Keratinocyte (primary cell): ENCODE results near the gene PSMD2. TPM values are rescaled to one million over a fixed set of nuclear protein-coding genes. Genes with fewer than 3 reads are reported as not detected.

Source experiments
- DNase-seq: peaks from one replicate; pipeline ENCODE4 v3.0.0-alpha.2; 2011; ENCODE audit warnings: low read depth, missing footprints, low spot score
- FAIRE-seq: peaks from 2 replicates; lab custom pipeline; 2011; peaks lifted over from hg19 to GRCh38; lab: Jason Lieb, UNC
- H2AFZ ChIP-seq: 2 replicates; pipeline ENCODE4 v1.6.0; 2012; ENCODE audit warnings: low read length, control low read depth, inconsistent platforms; ENCODE audit not compliant: control insufficient read depth
- H3K27ac ChIP-seq: 2 replicates; pipeline ENCODE4 v1.5.1; 2011; ENCODE audit warnings: low read length; ENCODE audit not compliant: control insufficient read depth, insufficient read depth
- H3K27me3 ChIP-seq: 3 replicates; pipeline ENCODE4 v1.6.0; 2011; ENCODE audit warnings: low read length; ENCODE audit not compliant: control insufficient read depth, insufficient read depth; ENCODE audit errors: extremely low read depth
- H3K36me3 ChIP-seq, 2 experiments: 2 replicates in 1 of 2; 3 replicates in 1 of 2; pipeline ENCODE4 v1.5.1; 2011; ENCODE audit warnings: low read length in 2 of 2, mild to moderate bottlenecking in 1 of 2; ENCODE audit not compliant: control insufficient read depth in 2 of 2, insufficient read depth in 2 of 2; ENCODE audit errors: extremely low read depth in 1 of 2
- H3K4me1 ChIP-seq: 3 replicates; pipeline ENCODE4 v1.5.1; 2011; ENCODE audit warnings: low read length; ENCODE audit not compliant: control insufficient read depth, insufficient read depth; ENCODE audit errors: extremely low read depth
- H3K4me2 ChIP-seq: 3 replicates; pipeline ENCODE4 v1.6.0; 2011; ENCODE audit warnings: low read depth, low read length; ENCODE audit not compliant: control insufficient read depth, insufficient read depth; ENCODE audit errors: extremely low read depth
- H3K4me3 ChIP-seq, 3 experiments: fragments of 200-600 bp in 1 of 3; sonication (generic) in 1 of 3; 2 replicates in 2 of 3; 3 replicates in 1 of 3; pipeline ENCODE4 v1.5.1; 2011 to 2016; ENCODE audit warnings: low read length in 3 of 3, mild to moderate bottlenecking in 3 of 3, control low read depth in 2 of 3, inconsistent platforms in 1 of 3, low read depth in 1 of 3, mixed read lengths in 1 of 3, mixed run types in 1 of 3, moderate library complexity in 1 of 3; ENCODE audit not compliant: control insufficient read depth in 2 of 3, insufficient read depth in 2 of 3; ENCODE audit errors: extremely low read depth in 1 of 3
- H3K79me2 ChIP-seq: 2 replicates; pipeline ENCODE4 v1.6.0; 2012; ENCODE audit warnings: low read length; ENCODE audit not compliant: control insufficient read depth, insufficient read depth
- H3K9ac ChIP-seq: 3 replicates; pipeline ENCODE4 v1.6.0; 2011; ENCODE audit warnings: low read length; ENCODE audit not compliant: control insufficient read depth, insufficient read depth; ENCODE audit errors: extremely low read depth
- H3K9me1 ChIP-seq: 3 replicates; pipeline ENCODE4 v1.6.0; 2011; ENCODE audit warnings: low read length; ENCODE audit not compliant: control insufficient read depth, insufficient read depth; ENCODE audit errors: extremely low read depth
- H3K9me3 ChIP-seq: 2 replicates; pipeline ENCODE4 v1.5.1; 2012; ENCODE audit warnings: low read depth, low read length; ENCODE audit not compliant: control insufficient read depth
- H4K20me1 ChIP-seq: 3 replicates; pipeline ENCODE4 v1.6.0; 2011; ENCODE audit warnings: low read length; ENCODE audit not compliant: control insufficient read depth, insufficient read depth; ENCODE audit errors: extremely low read depth
- CTCF ChIP-seq, 3 experiments: IDR thresholded peaks in 1 of 3; conservative IDR thresholded peaks in 1 of 3; optimal IDR thresholded peaks in 1 of 3; 2 replicates in 2 of 3; 3 replicates in 1 of 3; pipeline versions ENCODE3 to v1.5.1; 2011; ENCODE audit warnings: low read length in 3 of 3, mild to moderate bottlenecking in 3 of 3, moderate library complexity in 2 of 3, control low read depth in 1 of 3, inconsistent platforms in 1 of 3; ENCODE audit not compliant: insufficient read depth in 2 of 3; ENCODE audit errors: extremely low read depth in 1 of 3
- EZH2 ChIP-seq: IDR thresholded peaks from one replicate; pipeline ENCODE4 v1.6.1; 2012; ENCODE audit warnings: inconsistent platforms, mild to moderate bottlenecking, low read length, moderate library complexity
- dilution Hi-C: fragments of 300-500 bp; cut with MboI; formaldehyde crosslinking; loops from one replicate; pipeline ENCODE4 v1.7.0; 2020; ENCODE audit warnings: low sequenced_read_pairs; ENCODE audit not compliant: extremely low pct_ligation_motif_present
- polyA plus RNA-seq, 5 experiments: library from polyadenylated mRNA; depleted of rRNA in 3 of 5; stranded (reverse) in 3 of 5; stranded (forward) in 1 of 5; unstranded in 1 of 5; fragments of >200 nt; gene quantifications; 1 replicate in 1 of 5; 2 replicates in 3 of 5; 3 replicates in 1 of 5; pipeline versions ENCODE4 v1.2.1 to v1.2.3, GENCODE V29; 2011 to 2012; ENCODE audit warnings: missing spikeins in 2 of 5, low read depth in 1 of 5, low replicate concordance in 1 of 5

PSMD2 gene
- polyA plus RNA-seq, 1 donor (not counting 4 experiments of a cell fraction or from before 2014, with no cell fraction given): 593 TPM

- DNase-seq (no peak), FAIRE-seq (no peak)
- peak overlapping the region; percentile 73 to 90 (median 87) for H3K4me3 ChIP-seq
- peaks cover 37% of the 10 kb centered on the region for H3K4me1 ChIP-seq
- H3K27me3 ChIP-seq: no peaks in the 10 kb centered on the region
- H3K9ac ChIP-seq: peak overlapping the region; percentile 77
- H3K79me2 ChIP-seq: peaks cover 65% of the 10 kb centered on the region
- H2AFZ ChIP-seq: no peak overlapping the region
- no peaks in the 10 kb centered on the region for H3K9me1 ChIP-seq
- peaks cover 51% of the 10 kb centered on the region for H4K20me1 ChIP-seq
- peak overlapping the region; percentile 83 for H3K27ac ChIP-seq
- H3K9me3 ChIP-seq: no peaks in the 10 kb centered on the region
- peaks cover 13 to 41% of the 10 kb centered on the region in 2 experiments for H3K36me3 ChIP-seq
- no peak for TF ChIP-seq CTCF (optimal IDR thresholded peaks at IDR 0.05 in 1 of 3, IDR thresholded peaks at IDR 0.05 in 1 of 3, conservative IDR thresholded peaks at IDR 0.05 in 1 of 3; ENCODE audit: extremely low read depth in 1 of 3, insufficient read depth in 2 of 3, low read length in 3 of 3)
- H3K4me2 ChIP-seq: peak overlapping the region; percentile 97
- dilution Hi-C loops: no loop called here
Observed at GRCh38 chr3:184316792-184317191, 17.8 kb downstream of the PSMD2 start.

GRCh38 chr3:184317201-184317600 lies 18.2 kb downstream of the PSMD2 start:
- Histone ChIP-seq H3K4me1 (peaks cover 37% of the 10 kb centered on the region), H2AFZ (no peak overlapping the region), H3K27ac (no peak overlapping the region), H3K9ac (peak overlapping the region; percentile 77), H3K9me3 (no peaks in the 10 kb centered on the region), H4K20me1 (peaks cover 53% of the 10 kb centered on the region), H3K4me2 (peak overlapping the region; percentile 97), H3K4me3 (peak overlapping the region in 1 of 3 experiments; percentile 73), H3K27me3 (no peaks in the 10 kb centered on the region), H3K79me2 (peaks cover 69% of the 10 kb centered on the region), H3K36me3 (peaks cover 16 to 45% of the 10 kb centered on the region in 2 experiments), H3K9me1 (no peaks in the 10 kb centered on the region)
- no peak for DNase-seq
- dilution Hi-C loops: no loop called here
- FAIRE-seq: no peak
- TF ChIP-seq CTCF (optimal IDR thresholded peaks at IDR 0.05 in 1 of 3, IDR thresholded peaks at IDR 0.05 in 1 of 3, conservative IDR thresholded peaks at IDR 0.05 in 1 of 3; ENCODE audit: extremely low read depth in 1 of 3, insufficient read depth in 2 of 3, low read length in 3 of 3) (no peak), EZH2 (no peak)
